OCI-M2 (cell line): ENCODE measurements around the gene HOXA6.

Experiments
- DNase-seq: peaks from one replicate; lab custom pipeline; 2025; ENCODE audit not compliant: unreplicated experiment; lab: John Stamatoyannopoulos, UW

Gene HOXA6

GRCh38 chr7:27124902-27125689 is 22.5 kb downstream of the HOXA6 start:
- no peak for DNase-seq

- no peak for DNase-seq
Observed at GRCh38 chr7:27124096-27124901, 23.3 kb downstream of the HOXA6 start.

- DNase-seq: no peak
Observed at GRCh38 chr7:27123477-27124053, 24.0 kb downstream of the HOXA6 start.

GRCh38 chr7:27123007-27123476 is 24.5 kb downstream of the HOXA6 start:
- no peak for DNase-seq

GRCh38 chr7:27122077-27122910 is 25.3 kb downstream of the HOXA6 start:
- no peak for DNase-seq

GRCh38 chr7:27121684-27122076 is 25.9 kb downstream of the HOXA6 start:
- DNase-seq: no peak

- no peak for DNase-seq
Observed at GRCh38 chr7:27119412-27119911, 28.1 kb downstream of the HOXA6 start.

GRCh38 chr7:27118580-27118979 is 29.0 kb downstream of the HOXA6 start:
- no peak for DNase-seq

- no peak for DNase-seq
Observed at GRCh38 chr7:27117887-27118491, 29.6 kb downstream of the HOXA6 start.

GRCh38 chr7:27116962-27117886 is 30.4 kb downstream of the HOXA6 start:
- DNase-seq: no peak

GRCh38 chr7:27116031-27116961 is 31.3 kb downstream of the HOXA6 start:
- DNase-seq: no peak

GRCh38 chr7:27115221-27116026 is 32.1 kb downstream of the HOXA6 start:
- no peak for DNase-seq

GRCh38 chr7:27114881-27115220 is 32.7 kb downstream of the HOXA6 start:
- DNase-seq: no peak

GRCh38 chr7:27113991-27114769 is 33.4 kb downstream of the HOXA6 start:
- no peak for DNase-seq

- DNase-seq: no peak
Observed at GRCh38 chr7:27112955-27113949, 34.3 kb downstream of the HOXA6 start.
